ENCODE measurements around the gene RAB18.
"Not testable (repeated sequence)": the region's sequence is repeated elsewhere in the genome, so short reads cannot be mapped to it uniquely, and the experiment has no call there.

Gene RAB18

GRCh38 chr10:27504007-27504807 lies at the start of gene RAB18:
Gene RAB18, plus strand, starts transcription at chr10:27504304. Its CDS starts 66 bp downstream, at chr10:27504370.
- peak; percentile 98 for DNase-seq

- no peak for DNase-seq
Observed at GRCh38 chr10:27454837-27455236, 49.3 kb upstream of the RAB18 start.

- no peak for DNase-seq
Observed at GRCh38 chr10:27457261-27457945, 46.7 kb upstream of the RAB18 start.

- no peak for DNase-seq
Observed at GRCh38 chr10:27457966-27458365, 46.1 kb upstream of the RAB18 start.

DNA sequence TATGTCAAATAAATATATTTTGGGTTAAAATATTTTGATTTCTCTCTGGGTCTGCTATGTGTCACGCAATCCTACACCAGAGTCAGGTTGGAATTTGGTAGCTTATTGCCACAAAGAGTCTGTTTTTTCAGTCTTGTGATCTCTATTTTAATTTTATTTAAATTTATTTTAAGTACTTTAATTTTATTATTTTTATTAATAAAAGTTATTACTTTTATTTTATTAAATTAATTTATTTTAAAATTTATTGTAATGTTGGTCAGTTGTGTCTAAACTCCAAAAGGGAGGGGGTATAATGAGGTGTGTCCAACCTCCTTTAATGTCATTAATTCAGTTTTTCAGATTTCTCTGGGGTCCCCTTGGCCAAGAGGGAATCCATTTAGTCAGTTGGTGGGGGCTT lies 42.8 kb upstream of the RAB18 start:
- DNase-seq = no peak

DNA sequence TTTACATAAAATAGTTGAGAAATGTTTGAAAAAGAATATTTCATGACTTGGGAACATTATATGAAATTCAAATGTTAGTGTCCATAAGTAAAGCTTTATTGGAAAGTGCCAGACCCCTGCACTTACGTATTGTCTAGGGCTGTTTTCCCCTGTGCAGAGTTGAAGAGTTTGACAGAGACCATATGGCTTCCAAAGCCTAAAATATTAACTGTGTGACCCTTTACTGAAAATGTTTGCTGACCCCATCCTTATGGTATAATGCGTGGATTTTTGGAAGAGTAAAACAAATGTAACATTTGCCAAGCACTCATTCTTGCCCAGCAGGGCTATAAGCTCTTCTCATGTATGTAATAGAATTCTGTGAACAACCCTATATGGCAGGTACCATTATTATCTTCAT lies 40.1 kb upstream of the RAB18 start:
- DNase-seq = no peak

GRCh38 chr10:27464993-27465392 lies 39.1 kb upstream of the RAB18 start:
- DNase-seq = no peak

GRCh38 chr10:27465596-27465995 lies 38.5 kb upstream of the RAB18 start:
- DNase-seq = not testable (repeated sequence)

DNA sequence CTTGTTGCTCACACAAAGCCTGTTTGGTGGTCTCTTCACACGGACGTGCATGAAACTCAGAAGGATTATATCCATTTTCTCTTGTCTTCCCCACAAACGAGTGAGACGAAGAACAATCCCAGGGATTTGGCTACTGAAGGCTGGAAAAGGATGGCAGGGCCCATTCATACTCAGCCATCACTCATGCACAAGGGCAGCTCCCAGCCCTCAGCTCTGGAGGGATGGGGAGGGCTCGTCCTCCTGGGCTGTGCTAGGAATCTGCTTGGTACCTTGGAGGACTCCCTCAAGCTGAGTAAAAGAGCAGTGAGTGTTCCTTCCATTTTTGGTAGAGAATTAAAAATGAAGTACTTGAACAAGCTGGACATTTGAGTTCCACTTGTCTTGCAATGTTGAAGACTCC lies 33.2 kb upstream of the RAB18 start:
- DNase-seq = no peak

DNA sequence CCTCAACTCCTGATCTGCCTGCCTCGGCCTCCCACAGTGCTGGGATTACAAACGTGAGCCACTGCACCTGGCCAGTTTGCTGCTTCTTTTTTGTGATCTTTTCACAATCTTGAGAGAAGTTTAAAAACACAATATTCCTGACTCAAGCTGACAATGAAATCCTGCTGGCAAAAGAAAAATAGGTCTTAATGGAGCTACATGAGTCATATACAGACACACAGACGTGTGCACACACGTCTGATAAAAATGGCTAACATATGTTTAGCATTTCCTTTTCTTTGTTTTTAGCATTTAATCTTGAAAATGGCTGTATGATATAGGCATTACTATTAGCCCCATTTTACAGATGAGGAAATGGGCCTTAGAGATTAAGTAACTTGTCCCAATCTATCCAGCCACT lies 29.4 kb upstream of the RAB18 start:
- DNase-seq = no peak

- DNase-seq = no peak
Observed at GRCh38 chr10:27479016-27479415, 25.1 kb upstream of the RAB18 start.

DNA sequence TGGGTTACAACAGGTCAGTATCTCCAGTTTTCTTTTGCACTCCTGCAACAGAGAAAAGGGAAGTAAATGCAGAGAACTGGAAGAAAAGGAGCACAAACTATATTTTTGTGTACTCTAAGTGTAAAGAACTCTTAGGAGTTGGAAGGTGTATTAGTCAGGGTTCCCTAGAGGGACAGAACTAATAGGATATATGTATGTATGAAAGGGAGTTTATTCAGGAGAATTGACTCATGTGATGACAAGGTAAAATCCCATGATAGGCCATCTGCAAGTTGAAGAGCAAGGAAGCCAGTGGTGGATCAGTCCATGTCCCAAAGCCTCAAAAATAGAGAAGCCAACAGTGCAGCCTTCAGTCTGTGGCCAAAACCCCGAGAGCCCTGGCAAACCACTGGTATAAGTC lies 22.6 kb upstream of the RAB18 start:
- DNase-seq = no peak

DNA sequence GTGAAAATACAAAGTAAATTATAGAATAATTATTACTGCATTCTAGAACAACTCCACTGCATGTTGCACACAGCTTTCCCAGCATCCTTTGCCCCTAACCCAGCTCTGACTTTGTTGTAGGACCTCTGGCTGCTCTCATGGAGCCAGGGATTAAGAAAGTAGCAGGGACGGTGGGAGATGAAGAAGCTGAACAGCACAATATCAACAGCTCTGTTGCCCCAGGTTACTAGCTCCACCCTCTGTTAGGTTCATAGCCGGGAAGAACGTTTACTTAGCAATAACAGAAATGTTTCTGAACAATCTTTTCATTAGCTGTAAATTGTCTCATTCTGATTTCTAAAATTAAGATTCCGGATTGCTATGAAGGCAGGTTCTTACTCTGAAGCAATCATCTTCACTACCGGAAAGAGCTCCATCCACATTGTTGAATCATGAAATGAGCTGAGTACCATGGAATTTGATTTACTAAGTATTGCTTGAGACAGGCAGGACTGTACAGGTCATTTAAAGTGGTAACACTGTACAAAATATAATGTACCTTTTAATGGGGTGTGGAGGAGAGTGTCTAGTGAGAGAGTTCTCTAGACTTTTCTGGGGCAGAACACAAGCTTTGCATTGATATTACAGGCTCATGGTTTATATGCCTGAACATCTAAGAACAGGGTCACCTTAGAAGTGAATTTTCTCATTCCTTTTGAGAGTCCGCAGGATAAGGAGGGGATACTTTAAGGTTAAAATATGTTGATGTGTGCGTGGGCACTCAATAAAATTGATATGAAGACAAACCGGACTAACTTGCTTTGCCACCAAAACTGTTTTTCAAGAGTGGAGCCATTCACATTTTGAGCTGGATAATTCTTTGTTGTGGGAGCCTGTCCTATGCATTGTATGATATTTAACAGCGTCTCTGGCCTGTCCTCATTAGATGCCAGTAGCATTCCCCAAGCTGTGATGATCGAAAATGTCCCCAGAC lies 20.8 kb upstream of the RAB18 start:
- no peak for DNase-seq

GRCh38 chr10:27485368-27485767 lies 18.7 kb upstream of the RAB18 start:
- DNase-seq = no peak

DNA sequence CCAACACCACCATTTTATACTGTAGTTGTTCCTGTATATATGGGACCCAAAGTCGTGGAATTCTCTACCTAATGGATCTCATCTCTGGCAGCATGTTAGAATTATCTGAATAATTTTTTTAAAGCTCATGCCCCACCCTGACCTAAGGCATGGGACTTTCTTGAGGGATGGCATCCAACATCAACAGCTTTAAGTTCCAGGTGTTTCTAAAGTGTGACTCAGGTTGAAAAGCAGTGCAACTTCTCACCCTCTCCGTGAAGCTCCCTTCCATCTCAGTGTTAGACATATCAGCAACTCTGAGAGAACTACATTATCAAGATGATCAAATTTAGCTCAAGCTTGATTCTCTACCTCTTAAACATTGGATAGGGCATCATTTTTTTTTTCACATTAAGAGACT lies 18.1 kb upstream of the RAB18 start:
- no peak for DNase-seq

DNA sequence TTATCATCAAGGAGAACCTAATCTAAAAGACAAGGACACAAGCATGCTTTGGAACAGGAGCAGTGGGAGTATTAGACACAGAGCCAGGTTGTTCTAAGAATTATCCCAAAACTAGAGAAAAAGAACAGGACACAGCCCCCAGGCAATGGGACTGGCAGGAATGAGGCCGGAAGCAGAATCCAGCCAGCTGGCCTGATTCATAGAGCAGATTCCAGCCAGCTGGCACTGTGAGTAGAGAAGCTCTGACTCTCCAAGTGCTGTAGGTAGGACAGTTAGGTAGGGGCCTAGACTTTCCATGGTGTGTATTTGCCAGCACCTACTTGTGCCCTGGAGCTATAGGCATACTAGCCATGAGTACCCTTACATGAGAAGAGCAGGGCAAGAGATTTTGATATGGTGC lies 13.3 kb upstream of the RAB18 start:
- no peak for DNase-seq

DNA sequence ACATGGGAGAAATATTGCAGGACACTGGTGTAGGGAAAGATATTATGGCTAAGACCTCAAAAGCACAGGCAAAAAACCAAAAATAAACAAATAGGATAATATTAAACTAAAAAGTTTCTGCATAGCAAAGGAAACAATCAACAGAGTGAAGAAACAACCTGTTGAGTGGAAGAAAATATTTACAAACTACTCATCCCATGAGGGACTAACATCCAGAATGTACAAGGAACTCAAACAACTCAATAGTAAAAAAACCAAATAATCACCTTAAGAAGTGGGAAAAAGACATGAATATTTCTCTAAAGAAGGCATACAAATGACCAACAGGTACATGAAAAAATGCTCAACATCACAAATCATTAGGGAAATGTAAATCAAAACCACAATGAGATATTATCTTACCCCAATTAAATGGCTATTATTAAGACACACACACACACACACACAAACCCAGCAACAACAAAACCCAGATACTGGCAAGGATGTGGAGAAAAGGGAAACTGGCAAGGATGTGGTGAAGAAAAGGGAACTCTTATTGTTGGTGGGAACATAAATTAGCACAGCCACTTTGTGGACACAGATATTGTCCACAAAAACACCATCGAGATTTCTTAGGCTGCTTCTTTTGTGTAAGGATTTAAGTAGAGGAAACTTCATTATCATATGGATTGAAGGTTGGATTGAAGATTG lies 9.8 kb upstream of the RAB18 start:
- DNase-seq = no peak

DNA sequence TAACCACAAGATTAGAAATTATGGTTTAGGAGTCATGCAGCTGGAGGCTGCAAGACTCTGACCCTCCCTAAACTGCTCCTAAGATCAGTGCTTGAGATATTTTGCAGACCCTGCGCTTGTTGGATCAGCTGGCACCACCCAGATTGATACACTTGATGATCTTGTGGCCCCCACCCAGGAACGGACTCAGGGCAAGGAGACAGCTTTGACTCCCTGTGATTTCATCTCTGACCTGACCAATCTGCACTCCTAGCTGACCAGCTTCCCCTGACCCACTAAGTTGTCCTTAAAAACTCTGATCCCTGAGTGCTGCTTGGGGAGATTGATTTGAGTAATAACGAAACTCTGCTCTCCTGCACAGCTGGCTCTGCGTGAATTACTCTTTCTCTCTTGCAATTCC lies 8.0 kb upstream of the RAB18 start:
- no peak for DNase-seq

- DNase-seq = no peak
Observed at GRCh38 chr10:27500096-27500495, 4.0 kb upstream of the RAB18 start.

DNA sequence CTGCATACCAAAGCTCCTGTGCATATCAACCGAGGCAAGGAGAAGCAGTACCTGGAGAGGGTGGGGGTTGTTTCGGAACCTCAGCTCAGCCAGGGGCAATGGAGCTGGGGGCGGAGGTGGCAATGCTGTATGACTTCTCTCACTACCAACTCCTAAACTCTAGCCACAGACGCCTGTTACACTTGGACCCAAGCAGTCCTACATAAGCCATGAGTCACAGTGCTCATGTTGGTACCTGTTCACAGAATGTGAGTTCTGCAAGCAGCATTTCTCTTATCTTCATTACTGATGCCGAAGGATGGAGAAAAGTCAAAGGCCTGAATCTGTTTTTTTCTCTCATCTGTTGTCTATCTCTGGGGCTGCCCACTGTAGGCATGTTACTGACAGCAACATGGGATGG lies 3.2 kb upstream of the RAB18 start:
- no peak for DNase-seq

DNA sequence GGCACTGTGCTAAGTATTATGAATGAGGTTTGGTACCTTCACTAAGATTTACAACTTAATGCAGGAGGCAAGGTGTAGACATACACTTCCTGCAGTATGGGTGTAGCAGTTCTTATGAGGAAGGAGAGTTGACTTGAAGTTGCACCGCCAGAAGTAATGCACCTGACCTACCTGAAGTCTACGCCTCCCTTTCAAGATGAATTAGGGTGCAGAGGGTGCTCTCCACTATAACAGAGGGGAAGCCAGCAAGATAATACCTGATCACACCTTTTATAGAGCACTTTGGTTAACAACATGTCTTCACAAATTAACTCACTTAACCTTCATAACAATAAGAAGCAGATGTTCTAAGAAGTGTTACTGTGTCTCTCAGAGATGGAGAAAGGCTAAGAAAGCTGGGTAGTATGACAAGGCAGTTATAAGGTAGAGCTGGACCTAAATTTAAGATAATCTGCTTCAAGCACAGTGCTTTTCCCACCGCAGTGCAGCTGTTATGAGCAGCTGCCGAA lies 552 bp upstream of the RAB18 start:
- DNase-seq = no peak

- DNase-seq = no peak
Observed at GRCh38 chr10:27504808-27505460, 830 bp downstream of the RAB18 start.
